Glutamatergic neuron (in vitro differentiated cells): ENCODE results near the gene CTNNBIP1. TPM values are rescaled to one million over a fixed set of nuclear protein-coding genes. Genes with fewer than 3 reads are reported as not detected.
A peak's percentile ranks its signal among the peaks of the same experiment; 100 is the strongest.

Source experiments
- DNase-seq: peaks from one replicate; pipeline ENCODE4 v3.0.0; 2022
- H3K27ac Mint-ChIP-seq: one replicate; pipeline ENCODE4 v1.8.0; 2020; ENCODE audit warnings: mild to moderate bottlenecking, mixed read lengths, inconsistent platforms; ENCODE audit not compliant: unreplicated experiment
- H3K27me3 Mint-ChIP-seq: one replicate; pipeline ENCODE4 v1.8.0; 2020; ENCODE audit warnings: mild to moderate bottlenecking, moderate library complexity, mixed read lengths, inconsistent platforms; ENCODE audit not compliant: unreplicated experiment
- H3K36me3 Mint-ChIP-seq: one replicate; pipeline ENCODE4 v1.8.0; 2020; ENCODE audit warnings: mild to moderate bottlenecking, mixed read lengths, inconsistent platforms; ENCODE audit not compliant: unreplicated experiment
- H3K4me1 Mint-ChIP-seq: one replicate; pipeline ENCODE4 v1.8.0; 2020; ENCODE audit warnings: mild to moderate bottlenecking, low read depth, mixed read lengths, inconsistent platforms; ENCODE audit not compliant: unreplicated experiment
- H3K4me3 Mint-ChIP-seq: one replicate; pipeline ENCODE4 v1.8.0; 2020; ENCODE audit warnings: mild to moderate bottlenecking, mixed read lengths, inconsistent platforms; ENCODE audit not compliant: unreplicated experiment
- H3K9me3 Mint-ChIP-seq: one replicate; pipeline ENCODE4 v1.8.0; 2020; ENCODE audit warnings: mild to moderate bottlenecking, moderate library complexity, mixed read lengths, inconsistent platforms; ENCODE audit not compliant: unreplicated experiment
- total RNA-seq: library from RNA; stranded (reverse); fragmentation: NEBNext Ultra II Directional; extraction: Animal tissue kit (Norgen Biotek cat#: 25700); gene quantifications from one replicate; pipeline ENCODE4 v1.2.1, GENCODE V29; 2021; ENCODE audit not compliant: unreplicated experiment
- TF ChIP-seq, protein P1 (sequence below): fragments of 200-600 bp; sonication (generic); IDR thresholded peaks from one replicate; pipeline ENCODE4 v1.5.0; 2021; ENCODE audit not compliant: partially characterized antibody, unreplicated experiment

CTNNBIP1 gene
- total RNA-seq, 1 donor from 2014 or later = 50.7 TPM

DNA sequence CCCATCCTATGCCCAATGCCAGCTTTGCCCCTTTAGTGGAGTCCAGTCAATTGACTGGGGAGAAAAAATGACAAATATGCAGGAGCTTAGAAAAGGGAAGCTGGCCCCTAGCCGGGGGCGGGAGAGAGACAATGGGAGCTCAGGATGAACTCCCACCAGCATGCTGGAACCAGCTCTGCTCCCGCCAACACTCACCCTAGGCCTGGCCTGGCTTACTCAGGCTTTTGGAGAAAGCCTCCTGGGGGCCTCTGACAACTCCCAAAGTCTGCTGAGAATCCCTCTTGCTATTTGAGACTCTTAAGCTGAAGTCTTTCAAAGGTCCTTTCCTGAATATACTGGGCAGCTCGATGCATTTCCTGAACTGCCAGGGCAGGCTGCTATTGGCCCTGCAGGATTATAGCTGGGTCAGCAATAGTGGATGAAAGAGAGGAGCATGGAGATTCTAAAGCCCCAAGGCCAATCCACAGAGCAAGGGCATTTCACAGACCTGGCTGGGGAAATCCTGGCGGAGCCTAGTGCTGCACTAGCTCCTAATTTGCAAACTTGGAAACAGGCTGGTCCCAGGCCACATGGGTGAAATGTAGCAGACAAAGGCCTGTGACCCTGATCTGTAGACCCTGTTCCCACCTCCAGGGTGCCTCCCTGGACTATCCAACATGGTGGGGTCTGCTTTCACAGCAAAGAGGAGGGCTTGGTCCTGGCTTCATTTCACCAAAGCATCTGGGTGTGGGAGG is 50.6 kb downstream of the CTNNBIP1 start:
- Mint-ChIP-seq H3K4me1 (peaks cover 23% of the 10 kb centered on the region), H3K27ac (no peak overlapping the region), H3K27me3 (peaks cover 9% of the 10 kb centered on the region), H3K9me3 (peaks cover 13% of the 10 kb centered on the region), H3K36me3 (peaks cover 10% of the 10 kb centered on the region), H3K4me3 (no peak overlapping the region)
- no peak for DNase-seq
- TF ChIP-seq, protein P1, sequence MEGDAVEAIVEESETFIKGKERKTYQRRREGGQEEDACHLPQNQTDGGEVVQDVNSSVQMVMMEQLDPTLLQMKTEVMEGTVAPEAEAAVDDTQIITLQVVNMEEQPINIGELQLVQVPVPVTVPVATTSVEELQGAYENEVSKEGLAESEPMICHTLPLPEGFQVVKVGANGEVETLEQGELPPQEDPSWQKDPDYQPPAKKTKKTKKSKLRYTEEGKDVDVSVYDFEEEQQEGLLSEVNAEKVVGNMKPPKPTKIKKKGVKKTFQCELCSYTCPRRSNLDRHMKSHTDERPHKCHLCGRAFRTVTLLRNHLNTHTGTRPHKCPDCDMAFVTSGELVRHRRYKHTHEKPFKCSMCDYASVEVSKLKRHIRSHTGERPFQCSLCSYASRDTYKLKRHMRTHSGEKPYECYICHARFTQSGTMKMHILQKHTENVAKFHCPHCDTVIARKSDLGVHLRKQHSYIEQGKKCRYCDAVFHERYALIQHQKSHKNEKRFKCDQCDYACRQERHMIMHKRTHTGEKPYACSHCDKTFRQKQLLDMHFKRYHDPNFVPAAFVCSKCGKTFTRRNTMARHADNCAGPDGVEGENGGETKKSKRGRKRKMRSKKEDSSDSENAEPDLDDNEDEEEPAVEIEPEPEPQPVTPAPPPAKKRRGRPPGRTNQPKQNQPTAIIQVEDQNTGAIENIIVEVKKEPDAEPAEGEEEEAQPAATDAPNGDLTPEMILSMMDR = no peak

DNA sequence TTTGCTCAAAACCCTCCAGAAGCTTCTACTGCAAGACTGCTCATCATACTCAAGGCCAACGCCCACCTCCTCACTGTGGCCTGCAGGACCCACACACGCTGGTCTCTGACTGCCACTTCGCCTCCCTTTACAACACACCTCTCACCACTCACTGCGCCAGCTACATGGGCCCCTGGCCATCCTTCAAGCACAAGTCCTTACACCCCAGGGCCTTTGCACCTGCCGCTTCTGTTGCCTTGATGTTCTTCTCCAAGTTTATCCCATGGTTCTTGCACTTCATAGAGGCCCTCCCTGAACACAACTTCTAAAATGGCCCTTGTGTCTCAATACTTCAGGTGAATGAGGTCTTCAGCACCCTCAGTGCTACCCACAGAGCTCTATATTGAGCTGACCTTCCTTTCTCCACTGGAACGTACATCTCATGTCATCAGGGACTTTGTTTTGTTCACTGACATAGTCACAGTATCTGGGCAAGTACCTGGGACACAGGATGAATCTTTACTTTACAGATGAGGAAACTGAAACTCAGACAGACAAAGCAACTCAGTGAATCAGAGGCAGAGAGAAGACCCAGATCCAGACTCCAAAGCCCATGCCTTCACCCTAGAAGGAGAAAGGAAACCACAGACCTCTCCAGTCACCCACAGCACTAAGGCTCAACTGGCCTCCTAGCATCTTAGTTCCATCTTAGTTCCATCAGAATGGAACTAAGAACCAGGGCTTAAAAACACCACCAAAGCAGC is 51.6 kb downstream of the CTNNBIP1 start:
- H3K4me1 Mint-ChIP-seq = peaks cover 25% of the 10 kb centered on the region
- peaks cover 14% of the 10 kb centered on the region for H3K36me3 Mint-ChIP-seq
- no peak overlapping the region for H3K4me3 Mint-ChIP-seq
- H3K9me3 Mint-ChIP-seq = peaks cover 18% of the 10 kb centered on the region
- peaks cover 9% of the 10 kb centered on the region for H3K27me3 Mint-ChIP-seq
- TF ChIP-seq, protein P1 = no peak
- DNase-seq = no peak
- H3K27ac Mint-ChIP-seq = peak overlapping the region; percentile 48

DNA sequence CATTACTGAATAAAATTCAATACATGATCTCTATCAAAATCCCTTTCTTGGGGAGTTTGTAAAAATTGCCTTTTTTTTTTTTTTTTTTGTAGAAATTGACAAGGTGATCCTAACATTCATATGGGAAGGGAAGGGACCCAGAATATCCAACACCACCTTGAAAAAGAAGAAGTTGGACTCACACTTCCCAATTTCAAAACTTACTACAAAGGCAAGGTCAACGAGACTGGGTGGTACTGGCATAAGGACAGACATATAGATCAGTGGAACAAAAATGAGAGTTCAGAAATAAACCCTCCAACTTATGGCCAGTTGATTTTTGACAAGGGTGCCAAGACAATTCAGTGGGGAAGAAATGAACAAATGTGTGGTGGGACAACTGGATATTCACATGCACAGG is 54.9 kb downstream of the CTNNBIP1 start:
- H3K27me3 Mint-ChIP-seq = peaks cover 7% of the 10 kb centered on the region
- TF ChIP-seq, protein P1 = no peak
- H3K27ac Mint-ChIP-seq = no peak overlapping the region
- peaks cover 11% of the 10 kb centered on the region for H3K9me3 Mint-ChIP-seq
- H3K4me1 Mint-ChIP-seq = peaks cover 9% of the 10 kb centered on the region
- H3K36me3 Mint-ChIP-seq = peaks cover 15% of the 10 kb centered on the region
- H3K4me3 Mint-ChIP-seq = no peak overlapping the region
- no peak for DNase-seq

DNA sequence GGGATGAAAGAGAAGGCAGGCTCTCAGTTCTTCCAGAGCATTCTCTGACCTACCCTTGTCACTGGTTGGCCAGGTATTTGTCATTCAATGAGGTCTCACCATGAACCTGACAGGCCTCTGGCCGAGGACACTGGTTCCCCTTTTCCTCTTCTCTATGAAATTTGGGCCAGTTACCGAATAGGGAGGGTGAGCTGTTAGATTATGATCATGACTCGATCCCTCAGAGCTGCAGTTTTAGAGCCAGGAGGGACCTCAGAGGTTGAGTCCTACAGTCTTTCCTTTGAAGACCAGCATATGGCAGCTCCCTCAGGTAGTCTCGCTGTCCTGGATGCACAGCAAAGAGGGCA is 56.8 kb downstream of the CTNNBIP1 start:
- H3K36me3 Mint-ChIP-seq = peaks cover 11% of the 10 kb centered on the region
- TF ChIP-seq, protein P1 = no peak
- H3K4me1 Mint-ChIP-seq = peaks cover 10% of the 10 kb centered on the region
- no peak overlapping the region for H3K4me3 Mint-ChIP-seq
- no peak for DNase-seq
- H3K27ac Mint-ChIP-seq = peak overlapping the region; percentile 93
- H3K27me3 Mint-ChIP-seq = peaks cover 5% of the 10 kb centered on the region
- H3K9me3 Mint-ChIP-seq = peaks cover 5% of the 10 kb centered on the region
